ENCODE data around the gene ZSCAN5C.

DNA sequence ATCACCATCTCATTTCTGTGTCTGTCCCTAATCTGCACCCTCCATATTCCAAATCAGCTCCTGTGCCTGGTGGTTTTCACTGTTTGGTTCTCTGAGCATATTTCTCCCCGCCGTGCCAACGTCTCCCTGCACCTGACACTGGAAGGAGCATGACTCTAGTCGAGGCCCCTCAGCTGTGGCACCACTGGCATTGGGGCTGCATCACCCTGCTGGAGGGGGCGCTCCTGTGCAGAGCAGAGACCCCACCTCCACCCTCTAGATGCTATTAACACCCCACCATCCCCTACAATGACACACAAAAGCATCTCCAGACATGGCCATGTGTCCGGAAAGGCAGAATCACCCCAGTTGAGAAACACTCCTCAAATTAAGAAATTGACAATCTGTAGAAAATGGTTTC is 20.8 kb downstream of the ZSCAN5C start:
- TF ChIP-seq MAX (IDR thresholded peaks at IDR 0.05; ENCODE audit: low read depth, low read length), result no peak
- peak; percentile 6 for TF ChIP-seq CTCF (IDR thresholded peaks at IDR 0.05; ENCODE audit: low read depth, low read length)
- TF ChIP-seq POLR2A (IDR thresholded peaks at IDR 0.05; ENCODE audit: extremely low read depth, insufficient read length), result no peak

All from NB4 (cell line).